Measurements from ENCODE around the gene SHC3. TPM values are rescaled to one million over a fixed set of nuclear protein-coding genes. Genes with fewer than 3 reads are reported as not detected.

The SHC3 gene
- total RNA-seq, 1 donor from 2014 or later: not detected

- H3K4me1 Mint-ChIP-seq: no peaks in the 10 kb centered on the region
- H3K4me3 Mint-ChIP-seq: no peak overlapping the region
- H3K36me3 Mint-ChIP-seq (ENCODE audit: low read depth): no peaks in the 10 kb centered on the region
- peaks cover 2% of the 10 kb centered on the region for H3K27me3 Mint-ChIP-seq
- intact Hi-C loops (cut with micrococcal nuclease): no loop called here
- H3K27ac Mint-ChIP-seq: no peak overlapping the region
- DNase-seq: no peak
- peaks cover 7% of the 10 kb centered on the region for H3K9me3 Mint-ChIP-seq
Measured at GRCh38 chr9:89204801-89205200, 26.2 kb upstream of the SHC3 start.

- intact Hi-C loops (cut with micrococcal nuclease): no loop called here
- peaks cover 33% of the 10 kb centered on the region for H3K27me3 Mint-ChIP-seq
- H3K4me1 Mint-ChIP-seq: no peaks in the 10 kb centered on the region
- H3K27ac Mint-ChIP-seq: no peak overlapping the region
- H3K4me3 Mint-ChIP-seq: no peak overlapping the region
- no peaks in the 10 kb centered on the region for H3K36me3 Mint-ChIP-seq (ENCODE audit: low read depth)
- H3K9me3 Mint-ChIP-seq: peaks cover 3% of the 10 kb centered on the region
- DNase-seq: no peak
Measured at GRCh38 chr9:89195131-89195797, 16.6 kb upstream of the SHC3 start.

- H3K4me3 Mint-ChIP-seq: no peak overlapping the region
- peaks cover 3% of the 10 kb centered on the region for H3K9me3 Mint-ChIP-seq
- no peak overlapping the region for H3K27ac Mint-ChIP-seq
- no peaks in the 10 kb centered on the region for H3K36me3 Mint-ChIP-seq (ENCODE audit: low read depth)
- no peak for DNase-seq
- intact Hi-C loops (cut with micrococcal nuclease): no loop called here
- no peaks in the 10 kb centered on the region for H3K4me1 Mint-ChIP-seq
- peaks cover 37% of the 10 kb centered on the region for H3K27me3 Mint-ChIP-seq
Measured at GRCh38 chr9:89194421-89195130, 16.0 kb upstream of the SHC3 start.

- peaks cover 39% of the 10 kb centered on the region for H3K27me3 Mint-ChIP-seq
- intact Hi-C loops (cut with micrococcal nuclease): no loop called here
- no peak for DNase-seq
- H3K4me3 Mint-ChIP-seq: no peak overlapping the region
- H3K4me1 Mint-ChIP-seq: no peaks in the 10 kb centered on the region
- H3K36me3 Mint-ChIP-seq (ENCODE audit: low read depth): no peaks in the 10 kb centered on the region
- H3K9me3 Mint-ChIP-seq: no peaks in the 10 kb centered on the region
- no peak overlapping the region for H3K27ac Mint-ChIP-seq
Measured at GRCh38 chr9:89191004-89191403, 12.4 kb upstream of the SHC3 start.

- H3K36me3 Mint-ChIP-seq (ENCODE audit: low read depth): no peaks in the 10 kb centered on the region
- no peak overlapping the region for H3K4me3 Mint-ChIP-seq
- no peaks in the 10 kb centered on the region for H3K4me1 Mint-ChIP-seq
- no peaks in the 10 kb centered on the region for H3K9me3 Mint-ChIP-seq
- DNase-seq: no peak
- H3K27me3 Mint-ChIP-seq: peaks cover 34% of the 10 kb centered on the region
- H3K27ac Mint-ChIP-seq: no peak overlapping the region
- intact Hi-C loops (cut with micrococcal nuclease): no loop called here
Measured at GRCh38 chr9:89189215-89189614, 10.6 kb upstream of the SHC3 start.

GRCh38 chr9:89187950-89188349, 9.3 kb upstream of the SHC3 start:
- H3K36me3 Mint-ChIP-seq (ENCODE audit: low read depth): no peaks in the 10 kb centered on the region
- H3K27ac Mint-ChIP-seq: no peak overlapping the region
- H3K9me3 Mint-ChIP-seq: no peaks in the 10 kb centered on the region
- H3K4me1 Mint-ChIP-seq: no peaks in the 10 kb centered on the region
- no peak overlapping the region for H3K4me3 Mint-ChIP-seq
- DNase-seq: no peak
- intact Hi-C loops (cut with micrococcal nuclease): no loop called here
- H3K27me3 Mint-ChIP-seq: peaks cover 22% of the 10 kb centered on the region

GRCh38 chr9:89187541-89187940, 8.9 kb upstream of the SHC3 start:
- H3K9me3 Mint-ChIP-seq: no peaks in the 10 kb centered on the region
- no peaks in the 10 kb centered on the region for H3K36me3 Mint-ChIP-seq (ENCODE audit: low read depth)
- intact Hi-C loops (cut with micrococcal nuclease): no loop called here
- H3K27me3 Mint-ChIP-seq: peaks cover 22% of the 10 kb centered on the region
- no peak overlapping the region for H3K27ac Mint-ChIP-seq
- no peak for DNase-seq
- H3K4me3 Mint-ChIP-seq: no peak overlapping the region
- H3K4me1 Mint-ChIP-seq: no peaks in the 10 kb centered on the region

- intact Hi-C loops (cut with micrococcal nuclease): no loop called here
- no peak for DNase-seq
- H3K9me3 Mint-ChIP-seq: no peaks in the 10 kb centered on the region
- no peak overlapping the region for H3K4me3 Mint-ChIP-seq
- peaks cover 22% of the 10 kb centered on the region for H3K27me3 Mint-ChIP-seq
- no peak overlapping the region for H3K27ac Mint-ChIP-seq
- H3K36me3 Mint-ChIP-seq (ENCODE audit: low read depth): no peaks in the 10 kb centered on the region
- H3K4me1 Mint-ChIP-seq: no peaks in the 10 kb centered on the region
Measured at GRCh38 chr9:89186960-89187359, 8.3 kb upstream of the SHC3 start.

- intact Hi-C loops (cut with micrococcal nuclease): no loop called here
- Mint-ChIP-seq H3K36me3 (ENCODE audit: low read depth) (no peaks in the 10 kb centered on the region), H3K4me1 (no peaks in the 10 kb centered on the region), H3K9me3 (no peaks in the 10 kb centered on the region), H3K4me3 (no peak overlapping the region), H3K27me3 (peaks cover 22% of the 10 kb centered on the region), H3K27ac (no peak overlapping the region)
- DNase-seq: peak; percentile 54
Measured at GRCh38 chr9:89185980-89186379, 7.4 kb upstream of the SHC3 start.

- Mint-ChIP-seq H3K4me1 (peaks cover 12% of the 10 kb centered on the region), H3K27ac (no peak overlapping the region), H3K4me3 (no peak overlapping the region), H3K36me3 (ENCODE audit: low read depth) (peaks cover 1% of the 10 kb centered on the region), H3K9me3 (no peaks in the 10 kb centered on the region), H3K27me3 (peaks cover 38% of the 10 kb centered on the region)
- DNase-seq: peak; percentile 52
- intact Hi-C loops (cut with micrococcal nuclease): no loop called here
Measured at GRCh38 chr9:89183146-89183545, 4.5 kb upstream of the SHC3 start.

GRCh38 chr9:89182369-89182768, 3.8 kb upstream of the SHC3 start:
- H3K9me3 Mint-ChIP-seq: no peaks in the 10 kb centered on the region
- H3K36me3 Mint-ChIP-seq (ENCODE audit: low read depth): peaks cover 1% of the 10 kb centered on the region
- peaks cover 12% of the 10 kb centered on the region for H3K4me1 Mint-ChIP-seq
- H3K27me3 Mint-ChIP-seq: peaks cover 41% of the 10 kb centered on the region
- no peak overlapping the region for H3K27ac Mint-ChIP-seq
- no peak for DNase-seq
- no peak overlapping the region for H3K4me3 Mint-ChIP-seq
- intact Hi-C loops (cut with micrococcal nuclease): no loop called here

- peaks cover 57% of the 10 kb centered on the region for H3K27me3 Mint-ChIP-seq
- peaks cover 12% of the 10 kb centered on the region for H3K4me1 Mint-ChIP-seq
- no peak overlapping the region for H3K27ac Mint-ChIP-seq
- no peaks in the 10 kb centered on the region for H3K9me3 Mint-ChIP-seq
- DNase-seq: peak; percentile 77
- peaks cover 1% of the 10 kb centered on the region for H3K36me3 Mint-ChIP-seq (ENCODE audit: low read depth)
- intact Hi-C loops (cut with micrococcal nuclease): loop anchor here (2.0 kb wide), 1 partner anchor 97 kb away; no protein-coding TSS in a partner anchor
- H3K4me3 Mint-ChIP-seq: peak overlapping the region; percentile 60
Measured at GRCh38 chr9:89179895-89180734, 1.5 kb upstream of the SHC3 start.

- peak; percentile 54 for DNase-seq
- peak overlapping the region; percentile 60 for H3K4me3 Mint-ChIP-seq
- peaks cover 1% of the 10 kb centered on the region for H3K36me3 Mint-ChIP-seq (ENCODE audit: low read depth)
- H3K9me3 Mint-ChIP-seq: no peaks in the 10 kb centered on the region
- H3K27ac Mint-ChIP-seq: no peak overlapping the region
- peaks cover 63% of the 10 kb centered on the region for H3K27me3 Mint-ChIP-seq
- peaks cover 12% of the 10 kb centered on the region for H3K4me1 Mint-ChIP-seq
- intact Hi-C loops (cut with micrococcal nuclease): no loop called here
Measured at GRCh38 chr9:89179540-89179894, 899 bp upstream of the SHC3 start.
